Fibroblast of lung (primary cell): ENCODE data around the gene RASSF8.

Experiments used
- EZH2 ChIP-seq: IDR thresholded peaks from 2 replicates; pipeline ENCODE4 v1.5.1; 2012; ENCODE audit warnings: low read length, control low read depth, mild to moderate bottlenecking; ENCODE audit errors: missing control alignments
- TF ChIP-seq, protein P1 (sequence below), 2 donors: IDR thresholded peaks in 1 of 2; conservative IDR thresholded peaks in 1 of 2; 1 replicate in 1 of 2; 2 replicates in 1 of 2; pipeline ENCODE4 v1.5.1; 2011 to 2012; ENCODE audit warnings: low read length in 2 of 2, control low read depth in 1 of 2, inconsistent platforms in 1 of 2, low read depth in 1 of 2, mild to moderate bottlenecking in 1 of 2

DNA sequence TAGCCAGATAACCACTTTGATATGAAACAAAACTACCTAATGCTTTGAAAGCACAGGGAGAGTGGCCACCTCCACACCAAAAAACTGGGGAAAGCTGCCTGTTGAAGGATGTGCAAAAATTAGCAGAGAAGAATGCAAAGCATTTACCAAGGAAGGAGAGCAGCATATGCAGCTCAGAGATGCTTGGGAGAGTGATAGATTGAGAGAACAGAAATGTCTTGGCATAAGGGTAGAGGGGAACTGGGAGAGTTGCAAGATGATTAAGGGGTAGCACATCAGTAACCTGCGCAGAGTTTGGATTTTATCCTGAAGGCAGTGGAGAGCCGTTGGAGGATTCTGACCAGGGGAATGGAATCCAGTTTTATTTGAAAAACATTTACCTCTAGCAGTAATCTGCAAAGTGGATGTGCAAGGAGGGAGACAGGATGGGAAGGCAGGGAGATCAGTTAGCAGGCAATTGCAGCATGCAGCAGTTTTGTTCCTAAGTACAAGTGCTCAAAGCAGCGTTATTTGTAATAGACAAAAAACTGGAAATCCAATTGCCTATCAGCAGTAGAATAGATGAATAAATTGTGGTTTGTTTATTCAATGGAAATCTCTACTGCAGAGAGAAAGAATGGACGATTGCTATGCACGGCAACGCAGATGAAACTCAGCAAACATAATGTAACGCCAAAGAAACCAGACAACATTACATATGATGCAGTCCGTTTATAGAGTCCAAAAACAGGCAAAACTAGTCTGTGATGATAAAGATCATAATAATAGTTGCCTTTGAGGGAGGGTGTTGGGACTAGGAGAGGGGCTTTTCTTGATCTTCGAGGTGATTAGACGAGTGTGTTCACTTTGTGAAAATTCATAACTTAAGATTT lies 84.9 kb downstream of the RASSF8 start:
- TF ChIP-seq, protein P1, sequence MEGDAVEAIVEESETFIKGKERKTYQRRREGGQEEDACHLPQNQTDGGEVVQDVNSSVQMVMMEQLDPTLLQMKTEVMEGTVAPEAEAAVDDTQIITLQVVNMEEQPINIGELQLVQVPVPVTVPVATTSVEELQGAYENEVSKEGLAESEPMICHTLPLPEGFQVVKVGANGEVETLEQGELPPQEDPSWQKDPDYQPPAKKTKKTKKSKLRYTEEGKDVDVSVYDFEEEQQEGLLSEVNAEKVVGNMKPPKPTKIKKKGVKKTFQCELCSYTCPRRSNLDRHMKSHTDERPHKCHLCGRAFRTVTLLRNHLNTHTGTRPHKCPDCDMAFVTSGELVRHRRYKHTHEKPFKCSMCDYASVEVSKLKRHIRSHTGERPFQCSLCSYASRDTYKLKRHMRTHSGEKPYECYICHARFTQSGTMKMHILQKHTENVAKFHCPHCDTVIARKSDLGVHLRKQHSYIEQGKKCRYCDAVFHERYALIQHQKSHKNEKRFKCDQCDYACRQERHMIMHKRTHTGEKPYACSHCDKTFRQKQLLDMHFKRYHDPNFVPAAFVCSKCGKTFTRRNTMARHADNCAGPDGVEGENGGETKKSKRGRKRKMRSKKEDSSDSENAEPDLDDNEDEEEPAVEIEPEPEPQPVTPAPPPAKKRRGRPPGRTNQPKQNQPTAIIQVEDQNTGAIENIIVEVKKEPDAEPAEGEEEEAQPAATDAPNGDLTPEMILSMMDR (conservative IDR thresholded peaks at IDR 0.05 in 1 of 2, IDR thresholded peaks at IDR 0.05 in 1 of 2; ENCODE audit: low read depth in 1 of 2, low read length in 2 of 2) = no peak
- no peak for TF ChIP-seq EZH2
